Prostate gland (tissue), 2 donors: ENCODE data around the gene CHMP6. TPM values are rescaled to one million over a fixed set of nuclear protein-coding genes. Genes with fewer than 3 reads are reported as not detected.

Experiments used
- DNase-seq: peaks from one replicate; pipeline ENCODE4 v3.0.0-alpha.2; 2019; ENCODE audit warnings: low spot score
- H3K27ac ChIP-seq, 2 donors: fragments of 200-600 bp; sonication (generic); 2 replicates each; pipeline ENCODE4 v1.5.1; 2017 to 2019
- H3K27me3 ChIP-seq: fragments of 200-600 bp; sonication (generic); replicated peaks from 2 replicates; pipeline ENCODE4 v1.5.1; 2019; ENCODE audit not compliant: insufficient read depth
- H3K36me3 ChIP-seq, 2 donors: fragments of 200-600 bp; sonication (generic); 1 replicate in 1 of 2; 2 replicates in 1 of 2; pipeline versions ENCODE4 v1.5.1 to v1.8.1; 2017 to 2019
- H3K4me1 ChIP-seq: fragments of 200-600 bp; sonication (generic); replicated peaks from 2 replicates; pipeline ENCODE4 v1.5.1; 2019
- H3K4me3 ChIP-seq, 2 donors: fragments of 200-600 bp; sonication (generic); 2 replicates each; pipeline ENCODE4 v1.5.1; 2017 to 2019
- H3K9me3 ChIP-seq: fragments of 200-600 bp; sonication (generic); 2 replicates; pipeline ENCODE4 v1.5.1; 2017
- CTCF ChIP-seq, 4 experiments: fragments of 200-600 bp in 2 of 4; fragments of 450-650 bp in 2 of 4; sonication (generic) in 2 of 4; IDR thresholded peaks; 1 replicate in 3 of 4; 2 replicates in 1 of 4; pipeline ENCODE4 v1.5.1; 2016 to 2019; ENCODE audit warnings: antibody characterized with exemption in 4 of 4, mild to moderate bottlenecking in 2 of 4, moderate library complexity in 2 of 4
- POLR2A ChIP-seq: fragments of 450-650 bp; IDR thresholded peaks from one replicate; pipeline ENCODE4 v1.6.1; 2016; ENCODE audit warnings: antibody characterized with exemption, mild to moderate bottlenecking
- POLR2AphosphoS5 ChIP-seq: sonication (generic); formaldehyde crosslinking; IDR thresholded peaks from one replicate; pipeline ENCODE4 v1.6.1; 2017; ENCODE audit warnings: antibody characterized with exemption
- WGBS: methylation state at CpG from one replicate; pipeline ENCODE4 v1.1.5; 2018; 5-methylcytosine and 5-hydroxymethylcytosine counted together
- intact Hi-C: fragments of 100-400 bp; cut with DNase I; formaldehyde crosslinking; loops from one replicate; pipeline ENCODE4 v1.14.2; 2022
- total RNA-seq, 2 donors: library from RNA; depleted of rRNA; stranded (reverse); fragments of >200 nt; gene quantifications; one replicate each; pipeline ENCODE4 v1.1.0, GENCODE V29; 2016

CHMP6 gene
- total RNA-seq, 2 donors from 2014 or later = 30.6 to 35.3 TPM

GRCh38 chr17:81008140-81008539, 16.5 kb downstream of the CHMP6 start:
- no peak for TF ChIP-seq POLR2AphosphoS5
- no peak for TF ChIP-seq CTCF (IDR thresholded peaks at IDR 0.05)
- TF ChIP-seq POLR2A = no peak
- H3K27me3 ChIP-seq = peaks cover 2% of the 10 kb centered on the region
- H3K4me1 ChIP-seq = no peaks in the 10 kb centered on the region
- WGBS = 74% methylated on average over 11 of the region's 11 CpGs
- intact Hi-C loops = no loop called here
- H3K4me3 ChIP-seq = no peak overlapping the region
- H3K27ac ChIP-seq = no peak overlapping the region
- H3K36me3 ChIP-seq = no peaks in the 10 kb centered on the region
- H3K9me3 ChIP-seq = no peaks in the 10 kb centered on the region
- DNase-seq = no peak

GRCh38 chr17:81009136-81009535, 17.5 kb downstream of the CHMP6 start:
- no peak for DNase-seq
- 83% methylated on average over 14 of the region's 14 CpGs for WGBS
- Histone ChIP-seq H3K9me3 (no peaks in the 10 kb centered on the region), H3K36me3 (no peaks in the 10 kb centered on the region), H3K4me3 (no peak overlapping the region), H3K27ac (no peak overlapping the region), H3K27me3 (no peaks in the 10 kb centered on the region), H3K4me1 (no peaks in the 10 kb centered on the region)
- intact Hi-C loops = no loop called here
- TF ChIP-seq CTCF (IDR thresholded peaks at IDR 0.05) (no peak), POLR2AphosphoS5 (no peak), POLR2A (no peak)

GRCh38 chr17:81010935-81011334, 19.3 kb downstream of the CHMP6 start:
- H3K27me3 ChIP-seq = no peaks in the 10 kb centered on the region
- no peaks in the 10 kb centered on the region for H3K36me3 ChIP-seq
- no peak overlapping the region for H3K4me3 ChIP-seq
- H3K27ac ChIP-seq = no peak overlapping the region
- no peak for DNase-seq
- intact Hi-C loops = no loop called here
- WGBS = 95% methylated on average over 2 of the region's 2 CpGs
- H3K4me1 ChIP-seq = no peaks in the 10 kb centered on the region
- TF ChIP-seq POLR2AphosphoS5 (no peak), POLR2A (no peak), CTCF (IDR thresholded peaks at IDR 0.05) (no peak)
- no peaks in the 10 kb centered on the region for H3K9me3 ChIP-seq

GRCh38 chr17:81011951-81012350, 20.3 kb downstream of the CHMP6 start:
- Histone ChIP-seq H3K4me1 (no peaks in the 10 kb centered on the region), H3K27me3 (no peaks in the 10 kb centered on the region), H3K9me3 (no peaks in the 10 kb centered on the region), H3K27ac (no peak overlapping the region), H3K36me3 (no peaks in the 10 kb centered on the region), H3K4me3 (no peak overlapping the region)
- DNase-seq = no peak
- TF ChIP-seq POLR2AphosphoS5 (no peak), CTCF (IDR thresholded peaks at IDR 0.05) (no peak), POLR2A (no peak)
- intact Hi-C loops = no loop called here
- 55% methylated on average over 3 of the region's 3 CpGs for WGBS

GRCh38 chr17:81012574-81013447, 21.2 kb downstream of the CHMP6 start:
- Histone ChIP-seq H3K36me3 (no peaks in the 10 kb centered on the region), H3K4me3 (no peak overlapping the region), H3K27ac (no peak overlapping the region), H3K27me3 (no peaks in the 10 kb centered on the region), H3K9me3 (no peaks in the 10 kb centered on the region), H3K4me1 (no peaks in the 10 kb centered on the region)
- DNase-seq = no peak
- WGBS = 89% methylated on average over 13 of the region's 13 CpGs
- intact Hi-C loops = no loop called here
- no peak for TF ChIP-seq POLR2AphosphoS5
- no peak for TF ChIP-seq POLR2A
- no peak for TF ChIP-seq CTCF (IDR thresholded peaks at IDR 0.05)
